ENCODE measurements around the gene TUSC2.

DNA sequence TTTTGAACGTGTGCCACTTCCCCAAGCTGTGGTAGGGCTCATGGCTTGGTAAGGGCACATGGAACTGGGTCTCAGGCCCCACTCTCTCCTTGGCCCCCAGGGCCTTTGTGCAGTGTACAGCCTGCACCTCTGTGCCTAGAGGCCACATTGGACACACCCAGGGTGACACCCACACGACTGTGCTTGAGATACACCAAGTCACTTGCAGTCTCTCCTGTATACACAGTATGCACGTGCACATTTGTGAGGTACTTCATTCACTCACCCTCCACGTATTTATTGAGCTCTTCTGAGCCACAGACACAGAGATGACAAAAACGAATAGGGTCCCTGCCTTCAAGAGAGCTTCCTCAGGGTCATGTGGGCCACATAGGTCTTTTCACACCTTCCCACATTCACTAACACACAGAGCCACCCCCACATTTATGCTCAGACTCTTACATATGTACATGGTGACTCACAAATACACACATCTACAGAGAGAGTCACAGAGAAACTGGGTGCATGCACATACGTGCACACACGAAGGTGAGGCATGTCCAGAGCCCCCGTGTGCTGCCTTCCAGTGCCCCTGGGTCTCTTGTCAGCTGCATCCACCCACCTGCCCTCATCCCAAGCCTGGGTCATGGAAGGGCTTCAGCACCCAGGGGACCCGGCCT is 41.1 kb upstream of the TUSC2 start:
- TF ChIP-seq, protein P1, sequence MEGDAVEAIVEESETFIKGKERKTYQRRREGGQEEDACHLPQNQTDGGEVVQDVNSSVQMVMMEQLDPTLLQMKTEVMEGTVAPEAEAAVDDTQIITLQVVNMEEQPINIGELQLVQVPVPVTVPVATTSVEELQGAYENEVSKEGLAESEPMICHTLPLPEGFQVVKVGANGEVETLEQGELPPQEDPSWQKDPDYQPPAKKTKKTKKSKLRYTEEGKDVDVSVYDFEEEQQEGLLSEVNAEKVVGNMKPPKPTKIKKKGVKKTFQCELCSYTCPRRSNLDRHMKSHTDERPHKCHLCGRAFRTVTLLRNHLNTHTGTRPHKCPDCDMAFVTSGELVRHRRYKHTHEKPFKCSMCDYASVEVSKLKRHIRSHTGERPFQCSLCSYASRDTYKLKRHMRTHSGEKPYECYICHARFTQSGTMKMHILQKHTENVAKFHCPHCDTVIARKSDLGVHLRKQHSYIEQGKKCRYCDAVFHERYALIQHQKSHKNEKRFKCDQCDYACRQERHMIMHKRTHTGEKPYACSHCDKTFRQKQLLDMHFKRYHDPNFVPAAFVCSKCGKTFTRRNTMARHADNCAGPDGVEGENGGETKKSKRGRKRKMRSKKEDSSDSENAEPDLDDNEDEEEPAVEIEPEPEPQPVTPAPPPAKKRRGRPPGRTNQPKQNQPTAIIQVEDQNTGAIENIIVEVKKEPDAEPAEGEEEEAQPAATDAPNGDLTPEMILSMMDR (IDR thresholded peaks at IDR 0.05): no peak
- TF ChIP-seq EZH2 (IDR thresholded peaks at IDR 0.05; ENCODE audit: borderline replicate concordance, insufficient read depth, low read depth, low read length, poor library complexity, severe bottlenecking): no peak
